ENCODE data around the gene SLC29A2.

Gene SLC29A2

DNA sequence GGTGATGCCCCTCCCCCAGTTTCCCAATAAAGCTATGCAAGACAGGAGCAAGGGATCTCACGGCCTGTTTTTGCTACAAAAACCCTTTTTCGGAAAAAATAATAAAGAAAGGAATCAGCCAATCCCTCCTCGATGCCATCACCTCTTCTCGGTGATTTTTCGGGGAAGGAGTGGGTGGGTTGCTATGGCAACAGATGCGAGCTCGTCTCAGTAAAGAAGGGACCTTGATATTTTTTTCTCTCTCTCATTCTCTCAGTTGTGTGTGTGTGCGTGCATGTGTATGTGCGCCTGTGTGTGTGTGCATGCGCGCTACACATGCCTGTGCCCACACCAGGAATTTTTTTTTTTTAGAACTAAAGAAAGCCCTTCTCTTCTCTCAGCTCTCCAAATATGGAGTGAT is 45.4 kb upstream of the SLC29A2 start:
- H3K4me3 ChIP-seq (ENCODE audit: control insufficient read depth, low read depth, low read length), result no peak overlapping the region
- DNase-seq (ENCODE audit: low read depth), result no peak
- TF ChIP-seq, protein P1, sequence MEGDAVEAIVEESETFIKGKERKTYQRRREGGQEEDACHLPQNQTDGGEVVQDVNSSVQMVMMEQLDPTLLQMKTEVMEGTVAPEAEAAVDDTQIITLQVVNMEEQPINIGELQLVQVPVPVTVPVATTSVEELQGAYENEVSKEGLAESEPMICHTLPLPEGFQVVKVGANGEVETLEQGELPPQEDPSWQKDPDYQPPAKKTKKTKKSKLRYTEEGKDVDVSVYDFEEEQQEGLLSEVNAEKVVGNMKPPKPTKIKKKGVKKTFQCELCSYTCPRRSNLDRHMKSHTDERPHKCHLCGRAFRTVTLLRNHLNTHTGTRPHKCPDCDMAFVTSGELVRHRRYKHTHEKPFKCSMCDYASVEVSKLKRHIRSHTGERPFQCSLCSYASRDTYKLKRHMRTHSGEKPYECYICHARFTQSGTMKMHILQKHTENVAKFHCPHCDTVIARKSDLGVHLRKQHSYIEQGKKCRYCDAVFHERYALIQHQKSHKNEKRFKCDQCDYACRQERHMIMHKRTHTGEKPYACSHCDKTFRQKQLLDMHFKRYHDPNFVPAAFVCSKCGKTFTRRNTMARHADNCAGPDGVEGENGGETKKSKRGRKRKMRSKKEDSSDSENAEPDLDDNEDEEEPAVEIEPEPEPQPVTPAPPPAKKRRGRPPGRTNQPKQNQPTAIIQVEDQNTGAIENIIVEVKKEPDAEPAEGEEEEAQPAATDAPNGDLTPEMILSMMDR (IDR thresholded peaks at IDR 0.05; ENCODE audit: control insufficient read depth, insufficient read depth, low read depth, low read length, missing control alignments), result no peak

DNA sequence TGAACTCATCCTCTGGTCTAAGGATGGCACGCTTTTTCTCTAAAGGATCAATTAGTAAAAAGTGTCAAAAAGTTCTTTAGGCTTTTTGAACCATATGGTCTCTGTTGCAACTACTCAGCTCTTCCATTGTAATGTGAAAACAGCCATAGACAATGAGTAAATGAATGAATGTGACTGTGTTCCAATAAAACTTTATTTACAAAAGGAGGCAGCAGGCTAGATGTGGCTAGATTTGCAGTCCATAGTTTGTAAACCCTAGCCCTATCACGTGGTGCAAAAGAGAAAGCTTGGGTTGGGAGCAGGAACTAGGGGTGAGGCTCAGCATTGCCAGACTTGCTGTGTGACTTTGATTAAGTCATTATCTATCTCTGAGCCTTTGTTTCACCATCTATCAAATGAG is 43.9 kb upstream of the SLC29A2 start:
- TF ChIP-seq, protein P1 (IDR thresholded peaks at IDR 0.05; ENCODE audit: control insufficient read depth, insufficient read depth, low read depth, low read length, missing control alignments), result no peak
- no peak overlapping the region for H3K4me3 ChIP-seq (ENCODE audit: control insufficient read depth, low read depth, low read length)
- no peak for DNase-seq (ENCODE audit: low read depth)

DNA sequence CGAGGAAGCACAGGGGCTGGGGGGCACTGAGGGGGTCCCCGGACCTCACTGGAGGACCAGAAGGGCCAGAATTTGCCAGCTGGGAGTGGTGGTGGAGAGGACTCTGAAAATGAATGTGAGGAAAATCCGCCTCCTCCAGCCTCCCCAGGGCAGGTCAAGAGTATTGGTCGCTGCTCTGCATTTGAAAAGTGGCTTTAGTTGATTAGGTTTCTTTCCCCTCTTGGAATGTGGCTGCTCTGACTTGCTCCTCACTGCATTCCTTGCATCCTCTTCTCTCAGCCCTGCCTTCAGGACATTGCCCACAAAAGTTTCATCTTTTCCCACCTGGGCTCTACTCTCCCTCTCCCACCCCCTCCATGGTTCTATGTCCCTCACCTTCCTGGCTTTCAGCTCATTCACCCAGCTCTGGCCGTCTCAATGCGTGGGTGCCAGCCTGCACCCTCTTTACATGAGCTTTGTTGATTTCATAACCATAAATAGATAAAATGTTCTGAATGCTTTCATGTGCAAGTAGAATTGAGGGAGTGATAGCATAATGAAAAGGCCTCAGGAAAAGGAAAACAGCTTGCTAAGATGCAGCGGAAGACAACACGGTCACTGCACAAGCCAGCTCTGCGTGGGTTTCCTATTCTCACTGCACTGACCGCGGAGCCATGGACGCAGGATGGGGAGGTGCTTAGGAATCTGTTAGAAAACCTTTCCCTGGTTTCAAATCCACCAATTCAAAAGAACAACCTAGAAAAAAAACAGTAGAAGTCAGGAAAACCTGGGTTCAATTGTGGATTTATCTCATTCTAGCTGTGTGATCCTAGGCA is 42.8 kb upstream of the SLC29A2 start:
- no peak for DNase-seq (ENCODE audit: low read depth)
- TF ChIP-seq, protein P1 (IDR thresholded peaks at IDR 0.05; ENCODE audit: control insufficient read depth, insufficient read depth, low read depth, low read length, missing control alignments), result no peak
- H3K4me3 ChIP-seq (ENCODE audit: control insufficient read depth, low read depth, low read length), result no peak overlapping the region

DNA sequence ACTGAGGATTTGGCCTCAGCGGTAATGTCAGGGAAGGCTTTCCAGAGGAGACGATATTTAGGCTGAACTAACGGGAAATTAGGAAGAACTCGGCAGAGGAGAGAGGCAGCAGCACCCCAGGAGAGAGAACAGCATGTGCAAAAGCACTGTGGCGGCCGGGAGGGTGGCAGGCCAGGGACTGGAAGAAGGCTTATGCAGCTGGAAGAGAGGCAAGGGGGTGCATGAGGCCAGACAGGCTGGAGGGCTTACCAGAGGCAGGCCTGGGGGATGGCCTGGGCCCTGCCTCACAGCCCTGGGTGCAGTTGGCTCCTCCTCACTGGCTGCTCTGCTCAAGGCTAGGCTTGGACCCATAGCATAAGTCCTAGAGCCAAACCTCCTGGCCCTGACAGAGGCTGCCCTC is 41.6 kb upstream of the SLC29A2 start:
- H3K4me3 ChIP-seq (ENCODE audit: control insufficient read depth, low read depth, low read length), result no peak overlapping the region
- DNase-seq (ENCODE audit: low read depth), result no peak
- TF ChIP-seq, protein P1 (IDR thresholded peaks at IDR 0.05; ENCODE audit: control insufficient read depth, insufficient read depth, low read depth, low read length, missing control alignments), result no peak

DNA sequence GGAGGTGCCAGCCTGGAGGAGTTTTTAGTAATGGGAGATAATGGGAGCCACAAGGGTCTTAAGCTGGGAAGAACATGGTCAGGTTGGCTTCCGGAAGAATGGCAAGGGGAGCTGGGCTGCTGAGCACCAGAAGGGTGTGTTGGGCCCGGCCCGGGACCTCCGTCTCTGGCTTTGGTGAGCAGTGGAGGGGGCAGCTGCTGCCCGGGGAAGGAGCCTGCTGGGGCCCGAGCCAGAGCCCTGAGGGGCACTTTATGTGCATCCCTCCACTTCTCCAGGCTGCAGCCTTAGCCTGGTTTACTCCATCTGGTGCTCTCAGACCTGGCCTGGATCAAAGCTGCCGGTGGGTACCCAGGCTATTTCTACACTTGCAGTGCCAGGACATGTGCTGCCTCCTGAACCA is 40.5 kb upstream of the SLC29A2 start:
- no peak overlapping the region for H3K4me3 ChIP-seq (ENCODE audit: control insufficient read depth, low read depth, low read length)
- no peak for DNase-seq (ENCODE audit: low read depth)
- TF ChIP-seq, protein P1 (IDR thresholded peaks at IDR 0.05; ENCODE audit: control insufficient read depth, insufficient read depth, low read depth, low read length, missing control alignments), result no peak

DNA sequence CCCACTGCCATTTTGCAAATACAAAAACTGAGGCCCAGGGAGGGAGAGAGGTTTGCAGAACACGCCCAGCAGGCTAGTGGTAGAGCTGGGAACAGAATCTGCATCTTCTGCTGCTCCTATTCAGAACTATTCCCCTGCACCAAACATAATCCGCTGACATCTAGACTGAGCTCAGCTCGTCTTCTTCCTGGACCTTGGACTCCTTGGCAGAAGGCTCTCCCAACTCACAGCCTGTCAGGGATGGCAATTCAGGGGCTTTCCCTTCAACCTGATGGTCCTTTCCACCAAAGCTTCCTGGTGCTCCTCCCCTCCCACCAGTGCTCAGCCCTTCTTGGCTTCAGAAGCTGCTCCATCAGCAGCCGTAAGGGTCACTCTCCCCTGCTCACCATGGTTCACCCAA is 39.8 kb upstream of the SLC29A2 start:
- TF ChIP-seq, protein P1 (IDR thresholded peaks at IDR 0.05; ENCODE audit: control insufficient read depth, insufficient read depth, low read depth, low read length, missing control alignments), result no peak
- H3K4me3 ChIP-seq (ENCODE audit: control insufficient read depth, low read depth, low read length), result no peak overlapping the region

More for the DNA sequence above, 39.8 kb upstream of the SLC29A2 start:
- no peak for DNase-seq (ENCODE audit: low read depth)

Measured in AG09309 (cell line).